IMR-90 (cell line): ENCODE data around the gene CCDC88B. TPM values are rescaled to one million over a fixed set of nuclear protein-coding genes. Genes with fewer than 3 reads are reported as not detected.
A peak's percentile ranks its signal among the peaks of the same experiment; 100 is the strongest.

Source experiments
- ATAC-seq: fragments of 200-7000 bp; cut with Tn5 transposase; 2 replicates; pipeline ENCODE4 v1.9.1; 2020; ENCODE audit warnings: low read depth, mild to moderate bottlenecking, moderate library complexity
- BruUV-seq: library from RNA; stranded (reverse); fragments of 400-500 nt; replicated peaks from 2 replicates; lab custom pipeline; 2021; lab: Mats Ljungman, UMichigan
- CTCF ChIA-PET: fragments of 300-600 bp; formaldehyde crosslinking; extraction: SDS; loops from one replicate; lab custom pipeline; 2021; ENCODE audit warnings: antibody characterized with exemption; lab: Yijun Ruan, JAX
- POLR2A ChIA-PET: fragments of 300-600 bp; sonication (Branson Sonifier 250); formaldehyde crosslinking; loops from one replicate; lab custom pipeline; 2022; ENCODE audit warnings: antibody characterized with exemption; ENCODE audit not compliant: unreplicated experiment; lab: Charles Lee
- DNase-seq: peaks from one replicate; pipeline ENCODE4 v3.0.0; 2013
- H2AFZ ChIP-seq: replicated peaks from 2 replicates; pipeline ENCODE3; 2013; ENCODE audit warnings: low read length, mild to moderate bottlenecking; ENCODE audit not compliant: poor library complexity
- H2AK5ac ChIP-seq: 2 replicates; pipeline ENCODE4 v1.6.1; 2013; ENCODE audit warnings: low read depth, low read length, inconsistent platforms
- H2AK9ac ChIP-seq: replicated peaks from 2 replicates; pipeline ENCODE3; 2013; ENCODE audit warnings: mild to moderate bottlenecking, low read depth, low read length, moderate library complexity; ENCODE audit not compliant: poor library complexity
- H2BK120ac ChIP-seq: 2 replicates; pipeline ENCODE4 v1.6.1; 2013; ENCODE audit warnings: low read depth, low read length, inconsistent platforms
- H2BK15ac ChIP-seq: 3 replicates; pipeline ENCODE4 v1.6.1; 2013; ENCODE audit warnings: low read depth, low read length, inconsistent platforms
- H2BK20ac ChIP-seq: 2 replicates; pipeline ENCODE4 v1.6.1; 2013; ENCODE audit warnings: low read depth, mild to moderate bottlenecking, inconsistent platforms, low read length, moderate library complexity
- H2BK5ac ChIP-seq: 2 replicates; pipeline ENCODE4 v1.6.1; 2013; ENCODE audit warnings: mild to moderate bottlenecking, low read depth, low read length, inconsistent platforms; ENCODE audit not compliant: poor library complexity, severe bottlenecking
- H3K14ac ChIP-seq: replicated peaks from 2 replicates; pipeline ENCODE4 v1.6.1; 2013; ENCODE audit warnings: low read depth, low read length, inconsistent platforms
- H3K18ac ChIP-seq: 2 replicates; pipeline ENCODE4 v1.6.1; 2013; ENCODE audit warnings: low read depth, low read length, control low read depth
- H3K23ac ChIP-seq: 2 replicates; pipeline ENCODE4 v1.6.1; 2013; ENCODE audit warnings: low read depth, low read length, inconsistent platforms
- H3K27ac ChIP-seq: 2 replicates; pipeline ENCODE4 v1.5.1; 2013; ENCODE audit warnings: mild to moderate bottlenecking, control low read depth, low read length; ENCODE audit not compliant: insufficient read depth
- H3K27me3 ChIP-seq: 2 replicates; pipeline ENCODE4 v1.6.1; 2013; ENCODE audit warnings: low read length; ENCODE audit not compliant: control insufficient read depth, insufficient read depth
- H3K36me3 ChIP-seq: 2 replicates; pipeline ENCODE4 v1.6.1; 2013; ENCODE audit warnings: low read length, mixed read lengths; ENCODE audit not compliant: control insufficient read depth, insufficient read depth
- H3K4ac ChIP-seq: 2 replicates; pipeline ENCODE4 v1.6.1; 2013; ENCODE audit warnings: low read depth, low read length, inconsistent platforms
- H3K4me1 ChIP-seq: 2 replicates; pipeline ENCODE4 v1.6.1; 2013; ENCODE audit warnings: low read length, mixed read lengths; ENCODE audit not compliant: control insufficient read depth, insufficient read depth
- H3K4me2 ChIP-seq: 2 replicates; pipeline ENCODE4 v1.6.1; 2013; ENCODE audit warnings: low read depth, mild to moderate bottlenecking, control low read depth, low read length, moderate library complexity
- H3K4me3 ChIP-seq: 2 replicates; pipeline ENCODE4 v1.5.1; 2013; ENCODE audit warnings: low read depth, mild to moderate bottlenecking, control low read depth, low read length, moderate library complexity; ENCODE audit not compliant: insufficient read depth
- H3K56ac ChIP-seq: 2 replicates; pipeline ENCODE4 v1.6.1; 2013; ENCODE audit warnings: low read length, inconsistent platforms; ENCODE audit not compliant: insufficient read depth; ENCODE audit errors: extremely low read depth
- H3K79me1 ChIP-seq, 2 experiments: 2 replicates each; pipeline ENCODE4 v1.6.1; 2013; ENCODE audit warnings: low read length in 2 of 2, inconsistent platforms in 1 of 2, low read depth in 1 of 2
- H3K9ac ChIP-seq: 2 replicates; pipeline ENCODE4 v1.6.1; 2013; ENCODE audit warnings: low read depth, low read length, control low read depth
- H3K9me1 ChIP-seq: 2 replicates; pipeline ENCODE4 v1.6.1; 2013; ENCODE audit warnings: low read length, inconsistent platforms; ENCODE audit not compliant: insufficient read depth
- H3K9me3 ChIP-seq: 2 replicates; pipeline ENCODE4 v1.6.1; 2013; ENCODE audit warnings: low read length; ENCODE audit not compliant: control insufficient read depth, insufficient read depth
- H4K20me1 ChIP-seq: 2 replicates; pipeline ENCODE4 v1.6.1; 2013; ENCODE audit warnings: low read length, inconsistent platforms; ENCODE audit not compliant: insufficient read depth
- H4K5ac ChIP-seq: 2 replicates; pipeline ENCODE4 v1.6.1; 2013; ENCODE audit warnings: mild to moderate bottlenecking, low read depth, low read length, control low read depth
- H4K8ac ChIP-seq, 2 experiments: 2 replicates each; pipeline ENCODE4 v1.6.1; 2013; ENCODE audit warnings: low read depth in 2 of 2, low read length in 2 of 2, control low read depth in 1 of 2, inconsistent platforms in 1 of 2
- H4K91ac ChIP-seq: 2 replicates; pipeline ENCODE4 v1.6.1; 2013; ENCODE audit warnings: low read depth, low read length, inconsistent platforms; ENCODE audit not compliant: insufficient read depth
- BHLHE40 ChIP-seq: fragments of 150-350 bp; IDR thresholded peaks from 2 replicates; pipeline ENCODE4 v1.6.1; 2016; ENCODE audit warnings: mild to moderate bottlenecking, low read depth, low read length
- CEBPB ChIP-seq: IDR thresholded peaks from 2 replicates; pipeline ENCODE4 v1.6.1; 2012; ENCODE audit warnings: low read depth, low read length, improper control_type of control experiment
- CHD1 ChIP-seq: IDR thresholded peaks from 2 replicates; pipeline ENCODE4 v1.6.1; 2012; ENCODE audit warnings: low read depth, low read length, improper control_type of control experiment
- ELK1 ChIP-seq: fragments of 150-350 bp; IDR thresholded peaks from 2 replicates; pipeline ENCODE4 v1.6.1; 2016; ENCODE audit warnings: low read depth, mild to moderate bottlenecking, low read length, moderate library complexity, borderline replicate concordance
- FOS ChIP-seq: fragments of 150-350 bp; IDR thresholded peaks from 2 replicates; pipeline ENCODE4 v1.6.1; 2016; ENCODE audit warnings: low read depth, low read length
- MAFK ChIP-seq: IDR thresholded peaks from 2 replicates; pipeline ENCODE4 v1.6.1; 2012; ENCODE audit warnings: low read depth, low read length, improper control_type of control experiment
- MAZ ChIP-seq: IDR thresholded peaks from 2 replicates; pipeline ENCODE4 v1.6.1; 2012; ENCODE audit warnings: low read depth, mild to moderate bottlenecking, low read length, improper control_type of control experiment, moderate library complexity, borderline replicate concordance
- MXI1 ChIP-seq: IDR thresholded peaks from 2 replicates; pipeline ENCODE4 v1.6.1; 2012; ENCODE audit warnings: low read depth, mild to moderate bottlenecking, low read length, moderate library complexity, borderline replicate concordance
- NFE2L2 ChIP-seq: fragments of 150-350 bp; IDR thresholded peaks from 2 replicates; pipeline ENCODE4 v1.6.1; 2016; ENCODE audit warnings: low read depth, mild to moderate bottlenecking, low read length
- POLR2A ChIP-seq: IDR thresholded peaks from 2 replicates; pipeline ENCODE4 v1.6.1; 2012; ENCODE audit warnings: mild to moderate bottlenecking, low read depth, low read length
- RAD21 ChIP-seq: IDR thresholded peaks from 2 replicates; pipeline ENCODE4 v1.6.1; 2012; ENCODE audit warnings: low read length, improper control_type of control experiment
- RCOR1 ChIP-seq: IDR thresholded peaks from 2 replicates; pipeline ENCODE4 v1.6.1; 2012; ENCODE audit warnings: mild to moderate bottlenecking, low read length, improper control_type of control experiment; ENCODE audit not compliant: insufficient replicate concordance
- RFX5 ChIP-seq: IDR thresholded peaks from 2 replicates; pipeline ENCODE4 v1.8.0; 2012; ENCODE audit warnings: low read depth, mild to moderate bottlenecking, low read length, moderate library complexity
- SMC3 ChIP-seq: fragments of 150-350 bp; IDR thresholded peaks from 2 replicates; pipeline ENCODE4 v1.6.1; 2016; ENCODE audit warnings: low read depth, mild to moderate bottlenecking, antibody characterized with exemption, low read length, moderate library complexity
- USF2 ChIP-seq: fragments of 150-350 bp; IDR thresholded peaks from 2 replicates; pipeline ENCODE4 v1.6.1; 2017; ENCODE audit warnings: mild to moderate bottlenecking, antibody characterized with exemption, low read length, low read depth
- WGBS, 2 experiments: methylation state at CpG; one replicate each; pipeline versions ENCODE4 v1.1.5 to v1.1.7; 2013; ENCODE audit warnings: missing lambda C conversion rate in 2 of 2; ENCODE audit not compliant: insufficient read length in 1 of 2; ENCODE audit errors: extremely low coverage in 2 of 2; 5-methylcytosine and 5-hydroxymethylcytosine counted together
- dilution Hi-C: fragments of 300-500 bp; cut with HindIII; formaldehyde crosslinking; loops from one replicate; pipeline ENCODE4 v1.14.3; 2018; ENCODE audit warnings: low sequenced_read_pairs; ENCODE audit not compliant: unreplicated experiment
- in situ Hi-C: fragments of 300-500 bp; cut with MboI; formaldehyde crosslinking; loops from 3 replicates; pipeline ENCODE4 v1.14.3; 2019; ENCODE audit warnings: low sequenced_read_pairs, inconsistent platforms, mixed read lengths
- intact Hi-C: fragments of 100-400 bp; cut with micrococcal nuclease; formaldehyde crosslinking; loops from 2 replicates; pipeline ENCODE4 v1.10.0; 2022
- polyA plus RNA-seq, 3 experiments: library from polyadenylated mRNA; depleted of rRNA; stranded (reverse); fragments of >200 nt; gene quantifications; 2 replicates each; pipeline ENCODE4 v1.2.3, GENCODE V29; 2012; ENCODE audit warnings: low replicate concordance in 1 of 3
- total RNA-seq: library from RNA; depleted of rRNA; stranded (reverse); fragments of >200 nt; gene quantifications from 2 replicates; pipeline ENCODE4 v1.2.3, GENCODE V29; 2012
- TF ChIP-seq, protein P1 (sequence below): conservative IDR thresholded peaks from 2 replicates; pipeline ENCODE4 v1.5.1; 2012; ENCODE audit warnings: mild to moderate bottlenecking, low read depth, low read length, improper control_type of control experiment

Gene CCDC88B
- total and polyA plus RNA-seq, 2 of the 4 experiments (the other 2 are of a cell fraction) = 1.3 to 2.5 TPM

DNA sequence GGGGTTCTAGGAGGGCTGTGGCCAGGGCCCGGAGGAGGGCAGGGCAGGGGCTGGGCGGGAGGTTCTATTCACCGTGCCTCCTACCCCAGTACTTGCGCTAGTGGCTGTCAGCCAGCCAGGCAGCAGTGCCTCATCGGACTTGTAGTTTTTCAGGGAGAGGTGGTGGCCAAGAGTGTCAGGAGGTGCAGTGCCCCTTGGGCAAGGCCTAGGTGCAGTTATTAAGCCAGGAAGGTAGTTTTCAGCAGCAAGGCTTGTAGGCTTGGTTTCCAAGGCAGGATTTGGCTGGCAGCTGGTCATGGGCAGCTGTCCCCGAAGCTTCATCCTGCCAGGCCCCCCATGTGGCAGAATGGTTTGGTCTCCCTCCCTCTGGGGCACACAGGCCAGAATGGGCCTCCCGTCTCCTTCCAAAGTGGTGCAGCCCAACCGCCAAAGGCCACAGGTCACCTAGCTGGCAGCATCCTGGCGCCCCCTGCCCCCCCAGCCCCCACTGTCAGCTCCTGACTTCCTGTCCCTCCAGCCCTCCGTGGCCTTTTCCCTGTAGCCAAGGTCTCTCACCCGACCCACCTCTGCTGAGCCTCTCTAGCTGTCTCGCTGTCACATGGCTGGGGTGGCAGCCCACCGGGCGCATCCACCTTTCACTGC is 8.5 kb downstream of the CCDC88B start:
- Histone ChIP-seq H2BK120ac (no peak overlapping the region), H3K56ac (no peak overlapping the region), H3K27ac (no peak overlapping the region), H2BK15ac (no peak overlapping the region), H3K23ac (no peak overlapping the region), H3K4me1 (no peaks in the 10 kb centered on the region), H3K9ac (no peak overlapping the region), H3K14ac (no peak overlapping the region), H2BK5ac (no peak overlapping the region), H2AK5ac (no peak overlapping the region), H3K18ac (no peak overlapping the region), H4K8ac (no peak overlapping the region), H4K91ac (no peak overlapping the region), H3K4me3 (no peak overlapping the region), H3K4ac (no peak overlapping the region), H4K5ac (no peak overlapping the region), H4K20me1 (no peaks in the 10 kb centered on the region), H3K9me1 (no peaks in the 10 kb centered on the region), H2AK9ac (no peak overlapping the region), H2AFZ (peak overlapping the region; percentile 10), H3K36me3 (no peaks in the 10 kb centered on the region), H3K4me2 (no peak overlapping the region), H3K79me1 (no peaks in the 10 kb centered on the region), H2BK20ac (no peak overlapping the region), H3K27me3 (peaks cover 2% of the 10 kb centered on the region; the same call in 1 of the 2 replicates), H3K9me3 (no peaks in the 10 kb centered on the region)
- dilution Hi-C loops = no loop called here
- in situ Hi-C loops = no loop called here
- TF ChIP-seq CHD1 (no peak), USF2 (no peak), RFX5 (no peak), MAZ (no peak), ELK1 (no peak), NFE2L2 (no peak), SMC3 (no peak), FOS (no peak), CEBPB (no peak), MAFK (no peak), BHLHE40 (no peak), MXI1 (no peak), RAD21 (no peak), RCOR1 (no peak), POLR2A (no peak)
- TF ChIP-seq, protein P1, sequence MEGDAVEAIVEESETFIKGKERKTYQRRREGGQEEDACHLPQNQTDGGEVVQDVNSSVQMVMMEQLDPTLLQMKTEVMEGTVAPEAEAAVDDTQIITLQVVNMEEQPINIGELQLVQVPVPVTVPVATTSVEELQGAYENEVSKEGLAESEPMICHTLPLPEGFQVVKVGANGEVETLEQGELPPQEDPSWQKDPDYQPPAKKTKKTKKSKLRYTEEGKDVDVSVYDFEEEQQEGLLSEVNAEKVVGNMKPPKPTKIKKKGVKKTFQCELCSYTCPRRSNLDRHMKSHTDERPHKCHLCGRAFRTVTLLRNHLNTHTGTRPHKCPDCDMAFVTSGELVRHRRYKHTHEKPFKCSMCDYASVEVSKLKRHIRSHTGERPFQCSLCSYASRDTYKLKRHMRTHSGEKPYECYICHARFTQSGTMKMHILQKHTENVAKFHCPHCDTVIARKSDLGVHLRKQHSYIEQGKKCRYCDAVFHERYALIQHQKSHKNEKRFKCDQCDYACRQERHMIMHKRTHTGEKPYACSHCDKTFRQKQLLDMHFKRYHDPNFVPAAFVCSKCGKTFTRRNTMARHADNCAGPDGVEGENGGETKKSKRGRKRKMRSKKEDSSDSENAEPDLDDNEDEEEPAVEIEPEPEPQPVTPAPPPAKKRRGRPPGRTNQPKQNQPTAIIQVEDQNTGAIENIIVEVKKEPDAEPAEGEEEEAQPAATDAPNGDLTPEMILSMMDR = no peak
- no TSS peak for BruUV-seq
- 47% methylated on average over 11 of the region's 14 CpGs; no CpG with 5 or more reads in 1 of the 2 experiments for WGBS, 2 experiments
- intact Hi-C loops = no loop called here
- DNase-seq (no peak), ATAC-seq (no peak)
- POLR2A ChIA-PET = no interaction called here
- CTCF ChIA-PET = no interaction called here
